ENCODE data around the gene NRXN3.

- TF ChIP-seq CTCF (IDR thresholded peaks at IDR 0.05; ENCODE audit: insufficient read depth, low read depth, low read length) (no peak), EZH2 (IDR thresholded peaks at IDR 0.05; ENCODE audit: insufficient read depth, low read length) (no peak)
Observed at GRCh38 chr14:78873581-78873980, 703.4 kb downstream of the NRXN3 start.

Data from astrocyte (in vitro differentiated cells and primary cell).